HG03571 (cell line): ENCODE measurements around the gene SLC33A1.
"Not testable (repeated sequence)": the region's sequence is repeated elsewhere in the genome, so short reads cannot be mapped to it uniquely, and the experiment has no call there.

Source experiments
- ATAC-seq: cut with Tn5 transposase; IDR thresholded peaks from one replicate; pipeline ENCODE4 v1.9.1; 2021; ENCODE audit not compliant: unreplicated experiment

The SLC33A1 gene

GRCh38 chr3:155862290-155862982 lies 8.2 kb upstream of the SLC33A1 start:
- not testable (repeated sequence) for ATAC-seq

GRCh38 chr3:155861476-155862183 lies 7.4 kb upstream of the SLC33A1 start:
- ATAC-seq, result no peak

GRCh38 chr3:155860424-155860823 lies 6.2 kb upstream of the SLC33A1 start:
- ATAC-seq, result not testable (repeated sequence)

GRCh38 chr3:155859859-155860258 lies 5.6 kb upstream of the SLC33A1 start:
- no peak for ATAC-seq

- ATAC-seq, result peak; percentile 3
Observed at GRCh38 chr3:155853214-155854140, 750 bp downstream of the SLC33A1 start.

GRCh38 chr3:155852341-155852740 lies 1.9 kb downstream of the SLC33A1 start:
- ATAC-seq, result no peak

- ATAC-seq, result not testable (repeated sequence)
Observed at GRCh38 chr3:155849404-155849803, 4.8 kb downstream of the SLC33A1 start.

- no peak for ATAC-seq
Observed at GRCh38 chr3:155847993-155848392, 6.2 kb downstream of the SLC33A1 start.

- ATAC-seq, result no peak
Observed at GRCh38 chr3:155846119-155846518, 8.1 kb downstream of the SLC33A1 start.

GRCh38 chr3:155843569-155843968 lies 10.7 kb downstream of the SLC33A1 start:
- ATAC-seq, result no peak

- no peak for ATAC-seq
Observed at GRCh38 chr3:155835341-155836071, 18.7 kb downstream of the SLC33A1 start.

GRCh38 chr3:155828490-155829098 lies 25.6 kb downstream of the SLC33A1 start:
- not testable (repeated sequence) for ATAC-seq

GRCh38 chr3:155815030-155815545 lies 39.1 kb downstream of the SLC33A1 start:
- no peak for ATAC-seq

- ATAC-seq, result not testable (repeated sequence)
Observed at GRCh38 chr3:155813224-155813623, 41.0 kb downstream of the SLC33A1 start.

GRCh38 chr3:155809181-155809580 lies 45.0 kb downstream of the SLC33A1 start:
- ATAC-seq, result no peak

- ATAC-seq, result no peak
Observed at GRCh38 chr3:155807823-155808222, 46.4 kb downstream of the SLC33A1 start.

- peak; percentile 97 for ATAC-seq
Observed at GRCh38 chr3:155805802-155806618, 48.2 kb downstream of the SLC33A1 start, which contains the start of gene C3orf33. Gene C3orf33 (minus strand): TSS chr3:155806278. CDS start chr3:155806252, 26 bp downstream.

GRCh38 chr3:155805204-155805801 lies 48.9 kb downstream of the SLC33A1 start:
- ATAC-seq, result peak; percentile 4

GRCh38 chr3:155804323-155804722 lies 49.9 kb downstream of the SLC33A1 start:
- no peak for ATAC-seq
